PFSK-1 (cell line): ENCODE data around the gene POMGNT1.

Source experiments
- POLR2AphosphoS5 ChIP-seq: IDR thresholded peaks from 2 replicates; pipeline ENCODE4 v1.6.1; 2012; ENCODE audit warnings: low read depth, mild to moderate bottlenecking, control low read depth, low read length, moderate library complexity
- TAF1 ChIP-seq: IDR thresholded peaks from 2 replicates; pipeline ENCODE4 v1.6.1; 2012; ENCODE audit warnings: low read length, control low read depth, borderline replicate concordance; ENCODE audit not compliant: insufficient read depth

GRCh38 chr1:46221749-46222148, 23.5 kb upstream of the POMGNT1 start:
- TF ChIP-seq POLR2AphosphoS5 (no peak), TAF1 (no peak)
